IPS-NIHi7 (cell line): ENCODE results near the gene RUVBL2.

ENCODE experiments used
- DNase-seq: peaks from one replicate; pipeline ENCODE4 v3.0.0; 2012; ENCODE audit warnings: mixed read lengths; ENCODE audit errors: extremely low spot score

RUVBL2 gene

GRCh38 chr19:48963371-48964204, 30.1 kb upstream of the RUVBL2 start:
- peak; percentile 85 for DNase-seq

GRCh38 chr19:48964205-48965039, 29.3 kb upstream of the RUVBL2 start:
- DNase-seq, result peak; percentile 34

GRCh38 chr19:48965040-48965805, 28.5 kb upstream of the RUVBL2 start, which contains the start of gene FTL:
FTL (plus strand) TSS chr19:48965309; CDS start chr19:48965508, 199 bp downstream.
- DNase-seq, result peak; percentile 96

- DNase-seq, result peak; percentile 57
Observed at GRCh38 chr19:48965806-48966540, 27.7 kb upstream of the RUVBL2 start.

GRCh38 chr19:48966541-48967345, 26.9 kb upstream of the RUVBL2 start:
- no peak for DNase-seq

- DNase-seq, result no peak
Observed at GRCh38 chr19:48967346-48968178, 26.1 kb upstream of the RUVBL2 start.

- no peak for DNase-seq
Observed at GRCh38 chr19:48968179-48968661, 25.5 kb upstream of the RUVBL2 start.

- DNase-seq, result no peak
Observed at GRCh38 chr19:48968813-48969218, 24.9 kb upstream of the RUVBL2 start.

- DNase-seq, result no peak
Observed at GRCh38 chr19:48969276-48970138, 24.2 kb upstream of the RUVBL2 start.

- no peak for DNase-seq
Observed at GRCh38 chr19:48970139-48970766, 23.4 kb upstream of the RUVBL2 start.

GRCh38 chr19:48970923-48971395, 22.7 kb upstream of the RUVBL2 start:
- DNase-seq, result peak; percentile 88

GRCh38 chr19:48975947-48976847, 17.5 kb upstream of the RUVBL2 start:
- DNase-seq, result peak; percentile 60

- no peak for DNase-seq
Observed at GRCh38 chr19:48977061-48977460, 16.6 kb upstream of the RUVBL2 start.

- DNase-seq, result no peak
Observed at GRCh38 chr19:48982280-48982679, 11.4 kb upstream of the RUVBL2 start.

- DNase-seq, result no peak
Observed at GRCh38 chr19:48985711-48986110, 8.0 kb upstream of the RUVBL2 start.

GRCh38 chr19:48986211-48986610, 7.5 kb upstream of the RUVBL2 start:
- no peak for DNase-seq

GRCh38 chr19:48987323-48987722, 6.4 kb upstream of the RUVBL2 start:
- no peak for DNase-seq
